Renal cortical epithelial cell (primary cell): Measurements from ENCODE around the gene GOSR2. TPM values are rescaled to one million over a fixed set of nuclear protein-coding genes. Genes with fewer than 3 reads are reported as not detected.

Experiments
- DNase-seq: peaks from one replicate; pipeline ENCODE4 v3.0.0-alpha.2; 2011; ENCODE audit warnings: low read depth
- total RNA-seq: library from RNA; depleted of rRNA; stranded (reverse); fragments of >200 nt; gene quantifications from 2 replicates; pipeline ENCODE4 v1.2.3, GENCODE V29; 2014

GOSR2 gene
- total RNA-seq, 1 donor from 2014 or later, result 58.2 TPM

- DNase-seq, result peak; percentile 11
Observed at GRCh38 chr17:46991617-46992016, 68.7 kb downstream of the GOSR2 start.

Other genes with a start within 250 kb of the GOSR2 start
- gene WNT3, start 104.5 kb upstream of the GOSR2 start, total RNA-seq, result 1.4 and 1.9 TPM in 2 replicates
- 5.0 TPM in 1 of 2 replicates, not detected in the other for gene WNT9B, start 71.6 kb upstream of the GOSR2 start, total RNA-seq
- gene RPRML, start 56.1 kb downstream of the GOSR2 start, total RNA-seq, result not detected in 2 replicates